IPS-15b (cell line): ENCODE data around the gene MTAP.
A peak's percentile ranks its signal among the peaks of the same experiment; 100 is the strongest.

Experiments
- H3K27me3 ChIP-seq: one replicate; pipeline ENCODE4 v1.6.1; 2013; ENCODE audit warnings: low read length; ENCODE audit not compliant: control insufficient read depth, insufficient read depth
- H3K36me3 ChIP-seq: one replicate; pipeline ENCODE4 v1.6.1; 2013; ENCODE audit warnings: low read length; ENCODE audit not compliant: control insufficient read depth, insufficient read depth
- H3K4me1 ChIP-seq: one replicate; pipeline ENCODE4 v1.6.1; 2013; ENCODE audit warnings: mild to moderate bottlenecking, low read length; ENCODE audit not compliant: control insufficient read depth, insufficient read depth
- H3K4me3 ChIP-seq: one replicate; pipeline ENCODE4 v1.5.1; 2013; ENCODE audit warnings: low read depth, low read length
- H3K9ac ChIP-seq: one replicate; pipeline ENCODE4 v1.6.1; 2013; ENCODE audit warnings: low read depth, mild to moderate bottlenecking, low read length
- H3K9me3 ChIP-seq: one replicate; pipeline ENCODE4 v1.6.1; 2013; ENCODE audit warnings: mild to moderate bottlenecking, low read length; ENCODE audit not compliant: control insufficient read depth, insufficient read depth

The MTAP gene

DNA sequence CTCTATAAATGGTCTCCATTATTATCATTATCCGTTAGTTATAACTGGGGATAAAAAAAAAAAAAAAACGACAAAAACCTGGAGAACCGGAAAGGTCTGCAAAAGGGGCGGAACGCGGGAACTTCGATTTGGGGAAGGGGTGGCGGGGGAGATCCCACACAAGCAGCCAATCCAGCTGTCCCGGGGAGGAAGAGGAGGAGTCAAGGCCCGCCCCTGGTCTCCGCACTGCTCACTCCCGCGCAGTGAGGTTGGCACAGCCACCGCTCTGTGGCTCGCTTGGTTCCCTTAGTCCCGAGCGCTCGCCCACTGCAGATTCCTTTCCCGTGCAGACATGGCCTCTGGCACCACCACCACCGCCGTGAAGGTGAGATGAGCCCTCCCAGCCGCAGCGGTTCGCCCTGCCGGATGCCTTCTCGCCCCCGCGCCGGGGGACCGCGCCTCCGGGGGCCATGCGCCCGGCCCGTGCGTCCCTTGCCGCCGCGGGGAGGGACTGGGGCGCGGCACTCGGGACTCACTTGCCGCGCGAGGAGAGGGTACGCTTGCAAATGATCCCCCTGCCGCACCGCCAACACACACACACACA lies at the start of gene MTAP:
MTAP (plus strand) TSS at position 219 of the 583 bp plus-strand sequence; CDS start at position 332, 113 bp downstream.
- peak within 1 kb of the TSS; percentile 92 for H3K4me3 ChIP-seq
- H3K9me3 ChIP-seq, result no peaks in the 10 kb centered on the region
- H3K4me1 ChIP-seq, result peaks cover 16% of the 10 kb centered on the region
- H3K36me3 ChIP-seq, result peaks cover 3% of the 10 kb centered on the region
- H3K9ac ChIP-seq, result peak within 1 kb of the TSS; percentile 70
- H3K27me3 ChIP-seq, result peaks cover 28% of the 10 kb centered on the region

GRCh38 chr9:21753523-21753922 lies 48.9 kb upstream of the MTAP start:
- Histone ChIP-seq H3K4me3 (no peak overlapping the region), H3K36me3 (no peaks in the 10 kb centered on the region), H3K27me3 (peaks cover 99% of the 10 kb centered on the region), H3K4me1 (peaks cover 5% of the 10 kb centered on the region), H3K9ac (no peak overlapping the region), H3K9me3 (no peaks in the 10 kb centered on the region)

- Histone ChIP-seq H3K27me3 (peaks cover 99% of the 10 kb centered on the region), H3K4me1 (peaks cover 5% of the 10 kb centered on the region), H3K9me3 (no peaks in the 10 kb centered on the region), H3K9ac (no peak overlapping the region), H3K4me3 (no peak overlapping the region), H3K36me3 (no peaks in the 10 kb centered on the region)
Measured at GRCh38 chr9:21754741-21755140, 47.7 kb upstream of the MTAP start.

DNA sequence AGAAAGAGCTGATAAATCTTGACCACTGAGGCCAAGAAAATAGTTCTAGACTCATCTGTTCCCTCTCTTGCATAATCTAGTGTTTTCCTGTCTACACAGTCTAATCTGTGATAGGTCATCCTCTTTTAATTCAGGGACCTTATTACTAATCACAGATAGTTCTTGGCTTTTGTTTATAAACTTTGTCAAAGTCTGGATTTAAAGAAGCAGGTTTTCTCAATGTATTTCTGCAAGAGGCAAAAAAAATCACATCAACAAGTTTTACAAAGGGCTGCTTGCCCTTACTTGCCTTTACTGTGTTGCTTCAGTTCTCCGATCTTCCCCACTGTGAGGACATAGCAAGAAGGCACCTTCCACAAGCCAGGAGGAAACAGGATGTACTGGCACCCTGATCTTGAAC lies 43.9 kb upstream of the MTAP start:
- no peak overlapping the region for H3K9ac ChIP-seq
- H3K27me3 ChIP-seq, result peaks cover 93% of the 10 kb centered on the region
- no peaks in the 10 kb centered on the region for H3K36me3 ChIP-seq
- H3K4me3 ChIP-seq, result no peak overlapping the region
- H3K4me1 ChIP-seq, result no peaks in the 10 kb centered on the region
- H3K9me3 ChIP-seq, result no peaks in the 10 kb centered on the region

- H3K27me3 ChIP-seq, result peaks cover 88% of the 10 kb centered on the region
- no peaks in the 10 kb centered on the region for H3K36me3 ChIP-seq
- no peaks in the 10 kb centered on the region for H3K9me3 ChIP-seq
- H3K4me1 ChIP-seq, result no peaks in the 10 kb centered on the region
- no peak overlapping the region for H3K4me3 ChIP-seq
- H3K9ac ChIP-seq, result no peak overlapping the region
Measured at GRCh38 chr9:21761309-21761901, 41.0 kb upstream of the MTAP start.

DNA sequence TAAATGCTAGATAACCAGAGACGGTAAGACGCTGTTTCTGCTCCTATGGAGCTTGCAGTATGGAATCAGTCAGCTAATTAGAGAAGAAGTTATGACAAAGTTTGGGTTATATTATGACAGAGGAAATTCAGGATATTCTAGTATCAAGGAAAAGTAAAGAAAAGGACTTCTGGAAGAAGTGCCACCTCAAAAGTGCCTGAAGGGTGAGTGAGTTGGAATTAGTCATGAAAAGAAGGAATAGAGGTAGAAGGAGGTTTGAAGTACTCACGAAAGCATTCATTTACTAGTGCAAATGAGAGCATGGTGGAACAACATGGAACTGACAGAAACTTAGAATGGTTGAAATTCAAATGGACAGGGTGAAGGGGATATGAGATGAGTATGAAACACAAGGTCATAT lies 40.4 kb upstream of the MTAP start:
- no peak overlapping the region for H3K9ac ChIP-seq
- no peaks in the 10 kb centered on the region for H3K36me3 ChIP-seq
- H3K27me3 ChIP-seq, result peaks cover 86% of the 10 kb centered on the region
- no peaks in the 10 kb centered on the region for H3K9me3 ChIP-seq
- H3K4me3 ChIP-seq, result no peak overlapping the region
- no peaks in the 10 kb centered on the region for H3K4me1 ChIP-seq

DNA sequence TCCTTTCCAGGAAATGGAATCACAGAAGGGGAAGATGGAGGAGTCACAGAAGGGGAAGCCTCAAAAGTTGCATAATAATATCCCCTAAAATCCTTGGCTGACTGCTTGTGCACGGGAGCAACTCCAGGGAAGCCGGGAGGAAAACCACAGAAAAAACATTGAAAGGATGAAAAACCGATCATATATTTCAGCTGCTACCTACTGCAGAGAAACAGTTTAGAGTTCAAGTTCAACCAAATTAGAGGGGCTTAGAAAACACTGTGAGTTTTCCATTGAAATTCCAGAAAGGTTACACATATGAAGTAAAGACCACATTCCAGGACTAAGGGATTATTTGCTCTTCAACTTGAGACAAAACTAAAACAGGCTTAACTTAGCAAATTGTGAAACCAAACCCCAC lies 37.6 kb upstream of the MTAP start:
- H3K9ac ChIP-seq, result no peak overlapping the region
- no peaks in the 10 kb centered on the region for H3K36me3 ChIP-seq
- no peak overlapping the region for H3K4me3 ChIP-seq
- peaks cover 77% of the 10 kb centered on the region for H3K27me3 ChIP-seq
- H3K4me1 ChIP-seq, result no peaks in the 10 kb centered on the region
- H3K9me3 ChIP-seq, result no peaks in the 10 kb centered on the region

DNA sequence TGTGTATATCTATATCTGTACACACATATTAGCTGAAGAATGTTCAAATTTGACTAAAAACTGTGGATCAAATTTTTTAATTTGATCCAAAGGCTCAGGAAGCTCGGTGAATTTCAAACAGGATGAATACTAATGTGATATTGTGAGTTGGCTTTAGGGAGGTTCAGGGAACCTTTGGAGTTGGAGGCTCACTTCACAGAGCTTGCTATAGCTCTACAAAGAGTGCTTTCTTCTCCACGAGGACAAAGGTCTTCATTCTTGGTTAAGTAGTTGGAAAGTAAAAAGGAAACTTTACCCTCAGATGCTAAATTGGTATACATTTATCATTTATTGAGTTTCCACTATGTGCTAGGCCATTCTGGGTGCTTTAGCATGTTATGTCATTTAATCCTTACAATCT lies 36.3 kb upstream of the MTAP start:
- Histone ChIP-seq H3K9ac (no peak overlapping the region), H3K4me3 (no peak overlapping the region), H3K9me3 (no peaks in the 10 kb centered on the region), H3K36me3 (no peaks in the 10 kb centered on the region), H3K27me3 (peaks cover 69% of the 10 kb centered on the region), H3K4me1 (no peaks in the 10 kb centered on the region)

DNA sequence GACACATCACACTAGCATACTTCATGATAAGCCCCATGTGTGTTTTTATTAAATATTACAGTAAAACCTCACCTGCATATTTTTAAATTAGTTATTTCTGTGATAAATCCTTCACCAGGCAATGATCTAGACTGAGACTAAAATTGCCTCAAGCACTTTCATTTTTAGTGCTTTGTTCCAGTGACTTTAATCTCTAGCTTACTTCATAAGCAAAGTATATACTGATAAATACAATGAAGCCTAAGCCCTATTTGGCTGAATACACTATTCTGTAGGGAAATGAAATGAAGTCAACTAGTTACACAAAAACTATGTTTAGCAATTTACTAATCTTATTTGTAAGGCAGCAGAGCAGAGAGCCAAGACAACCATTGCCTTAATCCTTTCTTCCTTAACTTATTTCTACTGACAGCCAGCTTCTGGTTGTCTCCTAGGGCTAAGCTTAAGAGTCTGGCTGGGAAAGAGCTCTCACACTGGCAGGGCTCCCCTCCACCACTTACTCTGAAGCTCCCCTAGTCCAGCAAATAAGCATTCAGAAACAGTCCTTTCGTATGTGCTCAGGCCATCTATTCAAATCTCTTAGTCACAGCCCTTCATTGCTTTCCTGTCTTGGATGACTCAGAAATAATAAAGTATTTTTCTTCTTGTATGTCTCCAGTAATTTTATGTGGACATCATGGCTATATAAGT lies 31.4 kb upstream of the MTAP start:
- no peaks in the 10 kb centered on the region for H3K36me3 ChIP-seq
- no peak overlapping the region for H3K4me3 ChIP-seq
- peaks cover 51% of the 10 kb centered on the region for H3K27me3 ChIP-seq
- no peaks in the 10 kb centered on the region for H3K9me3 ChIP-seq
- no peak overlapping the region for H3K9ac ChIP-seq
- no peaks in the 10 kb centered on the region for H3K4me1 ChIP-seq

DNA sequence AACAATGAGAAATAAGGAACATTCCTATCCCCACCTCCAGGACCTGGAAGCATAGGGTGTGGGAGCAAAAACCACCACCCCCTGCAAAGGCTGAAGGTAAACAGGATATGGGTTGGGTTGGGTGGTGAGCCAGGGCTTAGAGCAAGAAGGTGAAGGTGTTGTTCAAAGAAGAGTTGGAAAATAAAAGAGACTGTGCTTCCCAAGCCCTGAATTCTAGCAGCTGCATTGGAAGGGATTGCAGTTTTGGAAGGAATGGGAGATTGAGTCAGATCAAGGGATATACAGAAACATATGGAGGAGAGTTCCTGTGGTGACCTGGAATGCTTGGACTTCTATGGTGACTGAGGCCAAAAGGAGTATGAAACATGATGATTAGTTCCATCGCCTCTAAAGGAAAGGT lies 24.7 kb upstream of the MTAP start:
- Histone ChIP-seq H3K9ac (no peak overlapping the region), H3K9me3 (no peaks in the 10 kb centered on the region), H3K4me1 (no peaks in the 10 kb centered on the region), H3K27me3 (peaks cover 19% of the 10 kb centered on the region), H3K36me3 (no peaks in the 10 kb centered on the region), H3K4me3 (no peak overlapping the region)

GRCh38 chr9:21778304-21778703 lies 24.1 kb upstream of the MTAP start:
- Histone ChIP-seq H3K36me3 (no peaks in the 10 kb centered on the region), H3K9me3 (no peaks in the 10 kb centered on the region), H3K9ac (no peak overlapping the region), H3K4me1 (no peaks in the 10 kb centered on the region), H3K27me3 (peaks cover 19% of the 10 kb centered on the region), H3K4me3 (no peak overlapping the region)

GRCh38 chr9:21779397-21779796 lies 23.0 kb upstream of the MTAP start:
- Histone ChIP-seq H3K4me3 (no peak overlapping the region), H3K9me3 (no peaks in the 10 kb centered on the region), H3K9ac (no peak overlapping the region), H3K27me3 (peaks cover 25% of the 10 kb centered on the region), H3K4me1 (no peaks in the 10 kb centered on the region), H3K36me3 (no peaks in the 10 kb centered on the region)
